Measurements from ENCODE around the gene FGF3.
"Not testable (repeated sequence)": the region's sequence is repeated elsewhere in the genome, so short reads cannot be mapped to it uniquely, and the experiment has no call there.

Gene FGF3

DNA sequence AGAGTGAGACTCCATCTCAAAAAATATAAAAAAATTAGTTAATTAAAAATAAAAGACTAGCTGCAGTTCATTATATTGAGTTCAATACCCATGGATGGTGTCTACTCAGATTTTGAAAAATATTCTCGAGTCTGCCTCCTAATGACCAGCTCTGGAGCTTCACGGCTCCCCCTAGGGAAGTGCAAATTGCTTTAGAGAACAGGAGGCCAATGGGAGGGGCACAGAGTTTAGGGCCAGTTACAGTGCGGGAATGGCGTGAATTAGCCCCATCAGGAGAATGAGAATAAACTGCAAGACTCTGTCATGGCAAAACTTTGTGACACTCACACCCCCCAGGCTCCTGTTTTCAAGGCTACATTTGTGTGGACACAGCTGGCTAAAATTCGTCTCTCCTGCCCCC lies 48.7 kb downstream of the FGF3 start:
- no peak for DNase-seq (ENCODE audit: low read depth)

DNA sequence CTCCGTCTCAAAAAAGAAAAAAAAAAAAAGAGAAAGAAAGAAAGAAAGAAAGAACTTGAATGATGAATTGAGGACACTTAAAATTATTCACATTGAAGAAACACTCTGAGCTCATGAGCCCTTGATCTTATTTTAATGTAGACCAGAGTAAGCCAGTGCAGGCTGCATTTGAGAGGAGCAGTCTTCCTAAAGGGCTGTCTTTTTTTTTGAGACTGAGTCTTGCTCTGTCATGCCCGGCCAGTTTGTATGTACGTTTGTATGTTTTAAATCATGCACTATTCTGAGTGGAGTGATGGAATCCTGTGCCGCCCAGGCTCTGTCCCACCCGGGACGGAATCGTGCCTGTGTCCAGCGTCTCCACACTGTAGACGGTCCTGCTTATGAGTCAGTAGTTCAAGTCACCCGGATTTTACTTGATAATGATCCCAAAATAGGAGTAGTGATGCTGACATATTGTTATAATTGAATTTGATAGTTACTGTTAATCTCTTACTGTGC lies 53.7 kb downstream of the FGF3 start:
- DNase-seq (ENCODE audit: low read depth): no peak

DNA sequence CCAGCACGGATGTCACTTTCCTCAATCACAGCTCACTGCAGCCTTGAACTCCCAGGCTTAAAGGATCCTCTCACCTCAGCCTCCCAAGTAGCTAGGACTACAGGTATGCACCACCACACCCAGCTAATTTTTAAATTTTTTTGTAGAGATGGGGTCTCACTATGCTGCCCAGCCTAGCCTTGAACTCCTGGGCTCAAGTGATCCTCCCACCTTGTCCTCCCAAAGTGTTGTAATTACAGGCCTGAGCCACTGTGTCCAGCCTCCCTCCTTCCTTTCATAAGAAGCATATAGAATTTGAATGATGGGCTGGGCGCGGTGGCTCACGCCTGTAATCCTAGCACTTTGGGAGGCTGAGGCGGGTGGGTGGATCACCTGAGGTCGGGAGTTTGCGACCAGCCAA lies 54.3 kb downstream of the FGF3 start:
- not testable (repeated sequence) for DNase-seq (ENCODE audit: low read depth)

DNA sequence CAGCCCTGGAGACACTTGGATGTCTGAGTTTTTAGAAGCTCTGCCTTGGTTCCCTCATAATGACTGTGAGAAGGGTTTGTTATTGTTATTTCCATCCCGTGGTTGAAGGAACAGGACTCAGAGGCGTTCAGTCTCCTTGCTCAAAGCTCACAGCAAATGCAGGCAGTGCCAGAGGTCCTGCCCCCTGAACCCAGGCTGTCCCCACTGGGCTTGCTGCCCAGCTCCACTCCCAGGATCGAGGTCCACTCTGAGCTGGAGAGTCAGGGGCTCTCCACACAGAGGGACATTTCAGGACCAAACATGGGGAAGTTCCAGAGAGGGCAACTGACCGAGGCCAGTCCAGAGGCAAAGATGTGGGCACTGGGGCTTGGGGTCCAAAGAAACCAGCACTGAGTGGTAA lies 58.9 kb downstream of the FGF3 start:
- DNase-seq (ENCODE audit: low read depth): no peak
